Hypothalamus (tissue), 51 donors: ENCODE results near the gene KRTAP9-3.
"Not testable (repeated sequence)": the region's sequence is repeated elsewhere in the genome, so short reads cannot be mapped to it uniquely, and the experiment has no call there.

Source experiments
- DNase-seq, 51 donors: peaks; one replicate each; lab custom pipeline; 2025; lab: John Stamatoyannopoulos, UW

KRTAP9-3 gene

GRCh38 chr17:41249637-41250240, 17.5 kb downstream of the KRTAP9-3 start, which contains the start of gene KRTAP9-4:
KRTAP9-4 (plus strand) TSS chr17:41249687; CDS start chr17:41249721, 34 bp downstream.
- not testable (repeated sequence) for DNase-seq

DNA sequence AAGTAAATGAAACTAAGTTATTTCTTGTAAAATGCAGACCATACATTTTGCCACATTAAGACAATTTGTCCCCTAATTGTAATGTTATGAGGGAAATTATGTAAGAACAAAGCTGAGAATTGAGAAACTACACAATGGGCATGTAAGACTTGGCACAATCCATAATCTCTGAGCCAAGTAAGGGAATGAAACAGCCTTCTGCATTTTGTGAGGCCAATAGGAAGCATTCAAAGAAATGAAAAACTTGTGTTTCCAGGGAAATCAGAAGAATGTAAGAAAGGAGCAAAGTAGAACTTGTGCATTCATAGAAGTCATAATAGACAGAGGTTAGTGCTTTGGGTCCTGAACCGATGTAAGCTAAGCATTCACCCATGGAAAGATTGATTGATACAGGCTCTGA, 19.0 kb downstream of the KRTAP9-3 start:
- no peak for DNase-seq

DNA sequence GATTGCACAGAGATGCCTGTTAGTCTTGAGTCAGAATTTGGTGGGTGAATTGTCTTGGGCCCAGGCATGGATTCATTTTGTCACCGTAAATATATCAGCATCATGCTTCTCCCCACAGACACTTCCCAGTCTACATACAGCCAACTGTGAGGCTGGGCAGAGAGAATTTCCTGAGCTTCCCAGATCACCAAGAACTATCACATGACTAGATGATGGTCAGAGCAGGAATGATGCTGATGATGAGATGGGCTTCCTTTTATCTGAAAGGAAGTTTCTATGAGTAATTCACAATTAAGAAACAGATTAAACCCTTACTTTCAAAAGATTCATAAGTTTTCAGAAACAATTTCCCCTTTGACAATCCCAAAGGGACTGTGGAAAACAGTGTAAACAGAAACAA, 22.6 kb downstream of the KRTAP9-3 start:
- DNase-seq = no peak

DNA sequence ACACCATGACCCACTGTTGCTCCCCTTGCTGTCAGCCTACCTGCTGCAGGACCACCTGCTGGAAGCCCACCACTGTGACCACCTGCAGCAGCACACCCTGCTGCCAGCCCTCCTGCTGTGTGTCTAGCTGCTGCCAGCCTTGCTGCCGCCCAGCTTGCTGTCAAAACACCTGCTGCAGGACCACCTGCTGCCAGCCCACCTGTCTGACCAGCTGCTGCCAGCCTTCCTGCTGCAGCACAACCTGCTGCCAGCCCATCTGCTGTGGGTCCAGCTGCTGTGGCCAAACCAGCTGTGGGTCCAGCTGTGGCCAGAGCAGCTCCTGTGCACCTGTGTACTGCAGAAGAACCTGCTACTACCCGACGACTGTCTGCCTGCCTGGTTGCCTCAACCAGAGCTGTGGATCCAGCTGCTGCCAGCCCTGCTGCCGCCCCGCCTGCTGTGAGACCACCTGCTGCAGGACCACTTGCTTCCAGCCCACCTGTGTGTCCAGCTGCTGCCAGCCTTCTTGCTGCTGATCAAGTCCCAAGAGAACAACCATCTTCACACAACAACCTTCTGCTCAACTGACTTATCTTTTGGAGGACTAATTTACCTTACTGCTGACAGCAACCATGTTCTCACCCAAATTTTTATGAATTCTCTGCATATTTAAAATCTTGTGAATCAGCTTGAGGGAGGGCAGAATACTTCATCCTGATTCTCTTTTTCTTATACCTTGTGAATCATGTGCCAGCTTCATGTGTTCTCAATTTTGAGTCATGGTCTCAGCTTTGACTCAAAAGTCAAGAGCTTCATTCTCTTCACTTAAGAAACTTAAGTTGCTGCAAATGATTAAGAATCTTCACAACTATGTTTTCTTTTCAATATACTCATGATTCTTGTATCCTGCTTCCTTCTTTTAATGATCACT, 23.4 kb downstream of the KRTAP9-3 start, which contains the start of gene KRTAP9-9:
Gene KRTAP9-9, plus strand, starts transcription at position 4 of the 910 bp plus-strand sequence.
- DNase-seq = not testable (repeated sequence)

DNA sequence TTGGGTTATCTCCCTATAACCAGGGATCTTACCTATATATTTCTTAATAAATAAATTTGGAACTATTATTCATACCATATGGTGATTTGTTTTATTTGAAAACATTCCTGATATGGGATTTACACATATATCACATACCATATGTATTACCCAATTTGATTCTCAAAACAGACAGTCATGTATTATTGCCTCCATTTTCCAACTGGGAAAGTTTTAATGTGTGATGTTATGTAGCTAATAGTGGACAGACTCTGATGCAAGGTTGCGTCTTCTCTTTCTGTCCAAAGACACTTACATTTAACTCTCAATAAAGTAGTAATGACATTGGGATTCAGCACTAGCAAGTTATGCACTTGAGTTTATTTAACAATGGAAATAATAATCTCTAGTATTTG, 24.0 kb downstream of the KRTAP9-3 start:
- DNase-seq = no peak

DNA sequence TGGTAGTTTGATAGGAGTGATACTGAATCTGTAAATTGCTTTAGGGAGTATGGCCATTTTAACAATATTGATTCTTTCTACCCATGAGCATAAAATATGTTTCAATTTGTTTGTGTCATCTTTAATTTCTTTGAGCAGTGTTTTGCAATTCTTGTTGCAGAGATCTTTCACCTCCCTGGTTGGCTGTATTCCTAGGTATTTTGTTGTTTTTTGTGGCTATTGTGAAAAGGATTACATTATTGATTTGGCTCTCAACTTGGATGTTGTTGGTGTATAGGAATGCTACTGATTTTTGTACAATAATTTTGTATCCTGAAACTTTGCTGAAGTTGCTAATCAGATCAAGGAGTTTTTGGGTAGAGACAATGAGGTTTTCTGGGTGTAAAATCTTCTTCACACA, 26.2 kb downstream of the KRTAP9-3 start:
- no peak for DNase-seq

DNA sequence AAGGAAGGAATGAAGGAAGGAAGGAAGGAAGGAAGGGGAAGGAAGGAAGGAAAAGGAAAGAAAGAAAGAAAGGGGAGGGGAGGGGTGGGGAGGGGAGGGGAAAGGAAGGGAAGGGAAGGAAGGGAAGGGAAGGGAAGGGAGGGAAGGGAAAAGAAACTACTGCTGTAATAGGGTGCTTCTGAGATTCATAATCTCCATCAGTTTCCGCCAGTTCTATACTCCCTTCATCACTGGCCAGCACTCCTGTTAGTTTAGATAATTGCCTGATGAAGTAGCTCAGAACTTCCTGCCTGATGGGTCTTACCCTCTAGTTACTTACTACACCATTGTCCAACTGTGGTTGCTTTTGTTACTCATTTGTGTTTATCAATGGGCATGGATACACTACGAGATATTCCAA, 31.0 kb downstream of the KRTAP9-3 start:
- no peak for DNase-seq

DNA sequence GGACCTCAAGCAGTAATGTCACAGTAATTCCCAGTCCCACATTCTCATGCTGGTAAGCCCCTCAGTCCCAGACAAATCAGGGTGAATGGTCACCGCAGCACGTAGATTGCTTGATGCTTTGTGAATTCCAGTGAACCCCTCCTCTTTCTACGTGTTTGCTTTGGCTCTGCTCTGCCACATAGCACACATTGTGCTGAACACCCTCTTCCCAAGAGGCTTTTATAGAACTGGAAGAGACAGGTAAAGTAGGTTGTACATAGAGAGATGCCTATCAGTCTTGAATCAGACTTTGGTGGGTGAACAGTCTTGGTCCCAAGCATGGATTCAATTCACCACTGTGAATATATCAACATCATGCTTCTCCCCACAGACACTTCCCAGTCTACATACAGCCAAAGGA, 32.4 kb downstream of the KRTAP9-3 start:
- DNase-seq = no peak

DNA sequence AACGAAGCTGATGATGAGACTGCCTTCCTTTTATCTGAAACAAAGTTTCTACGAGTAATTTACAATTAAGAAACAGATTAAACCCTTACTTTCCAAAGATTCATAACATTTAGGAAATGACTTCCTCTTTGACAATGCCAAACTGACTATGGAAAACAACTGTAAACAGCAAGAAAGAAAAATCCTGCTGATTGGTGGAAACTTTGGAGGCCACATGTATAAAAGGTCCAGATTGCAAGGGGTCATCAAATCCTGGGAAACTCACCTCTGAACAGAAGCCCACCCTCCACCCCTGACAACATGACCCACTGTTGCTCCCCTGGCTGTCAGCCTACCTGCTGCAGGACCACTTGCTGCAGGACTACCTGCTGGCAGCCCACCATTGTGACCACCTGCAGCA, 32.8 kb downstream of the KRTAP9-3 start, which contains the start of gene KRTAP9-6:
Gene KRTAP9-6, plus strand, starts transcription at position 301 of the 400 bp plus-strand sequence. Its CDS starts 0 bp downstream, at position 301.
- DNase-seq = no peak

GRCh38 chr17:41267711-41268110, 35.5 kb downstream of the KRTAP9-3 start:
- no peak for DNase-seq

DNA sequence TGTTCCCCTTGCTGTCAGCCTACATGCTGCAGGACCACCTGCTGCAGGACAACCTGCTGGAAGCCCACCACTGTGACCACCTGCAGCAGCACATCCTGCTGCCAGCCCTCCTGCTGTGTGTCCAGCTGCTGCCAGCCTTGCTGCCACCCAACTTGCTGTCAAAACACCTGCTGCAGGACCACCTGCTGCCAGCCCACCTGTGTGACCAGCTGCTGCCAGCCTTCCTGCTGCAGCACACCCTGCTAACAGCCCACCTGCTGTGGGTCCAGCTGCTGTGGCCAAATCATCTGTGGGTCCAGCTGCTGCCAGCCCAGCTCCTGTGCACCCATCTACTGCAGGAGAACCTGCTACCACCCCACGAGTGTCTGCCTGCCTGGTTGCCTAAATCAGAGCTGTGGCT, 39.1 kb downstream of the KRTAP9-3 start:
- DNase-seq = not testable (repeated sequence)

DNA sequence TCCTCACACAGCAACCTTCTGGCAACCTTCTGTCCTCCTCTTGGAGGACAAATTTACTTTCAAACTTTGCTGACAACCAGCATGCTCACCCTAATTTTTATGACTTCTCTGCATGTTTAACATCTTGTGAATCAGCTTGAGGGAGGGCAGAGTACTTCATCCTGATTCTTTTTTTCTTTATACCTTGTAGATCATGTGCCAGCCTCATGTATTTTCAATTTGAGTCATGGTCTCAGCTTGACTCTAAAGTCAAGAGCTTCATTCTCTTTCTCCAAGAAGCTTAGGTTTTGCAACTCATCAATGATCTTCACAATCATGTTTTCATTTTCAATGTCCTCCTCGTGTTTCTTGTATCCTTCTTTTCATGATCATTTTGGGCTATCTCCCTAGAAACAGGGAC, 39.6 kb downstream of the KRTAP9-3 start:
- DNase-seq = no peak

GRCh38 chr17:41275648-41276190, 43.5 kb downstream of the KRTAP9-3 start, which contains the start of gene KRTAP9-7:
KRTAP9-7 (plus strand) TSS chr17:41275698; CDS start chr17:41275698, 0 bp downstream.
- not testable (repeated sequence) for DNase-seq

DNA sequence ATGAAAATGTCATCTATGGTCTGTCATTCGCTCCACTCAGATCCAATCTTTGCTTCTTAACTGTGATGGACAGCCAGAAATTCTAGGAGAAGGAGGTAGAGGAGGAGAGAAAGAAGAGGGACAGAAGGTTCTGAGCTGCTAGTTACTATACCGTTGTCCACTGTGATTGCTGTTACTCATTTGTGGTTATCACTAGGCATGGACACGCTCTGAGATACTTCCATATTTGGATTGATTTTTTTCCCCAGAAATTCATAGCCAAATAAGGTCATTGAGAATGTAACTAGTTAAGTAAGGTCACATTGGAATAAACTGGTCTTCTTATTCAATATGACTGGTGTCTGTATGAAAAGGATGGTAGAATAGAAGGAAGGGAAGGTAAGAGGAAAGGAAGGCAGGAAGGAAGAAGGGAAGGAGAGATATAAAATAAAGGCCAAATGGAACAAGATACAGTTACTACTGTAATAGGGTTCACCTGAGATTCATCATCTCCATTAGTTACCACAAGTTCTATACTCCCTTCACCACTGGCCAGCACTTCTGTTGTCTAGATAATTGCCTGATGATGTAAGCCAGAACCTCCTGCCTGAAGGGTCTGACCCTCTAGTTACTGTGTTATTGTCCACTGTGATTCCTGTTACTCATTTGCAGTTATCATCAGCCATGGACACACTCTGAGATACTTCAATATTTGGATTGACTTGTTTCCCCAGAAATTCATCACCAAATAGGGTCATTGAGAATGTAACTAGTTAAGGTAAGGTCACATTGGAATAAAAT, 46.1 kb downstream of the KRTAP9-3 start:
- DNase-seq = no peak
